Left ventricle myocardium superior (tissue), 1 donor: ENCODE results near the gene PSMB1. TPM values are rescaled to one million over a fixed set of nuclear protein-coding genes. Genes with fewer than 3 reads are reported as not detected.

Experiments used
- ATAC-seq: fragments of 200-7000 bp; cut with Tn5 transposase; one replicate; pipeline ENCODE4 v1.9.1; 2020; ENCODE audit warnings: mild to moderate bottlenecking, moderate library complexity
- DNase-seq: peaks from one replicate; pipeline ENCODE4 v3.0.0-alpha.2; 2020
- intact Hi-C: fragments of 100-400 bp; cut with micrococcal nuclease; formaldehyde crosslinking; loops from one replicate; pipeline ENCODE4 v1.11.0; 2022
- long read RNA-seq: library from polyadenylated mRNA; unstranded; transcript quantifications from one replicate; pipeline ENCODE4 v2.0.0, GENCODE V29; 2021
- total RNA-seq: library from RNA; stranded (reverse); fragmentation: NEBNext Ultra II Directional; extraction: Animal tissue kit (Norgen Biotek cat#: 25700); gene quantifications from one replicate; pipeline ENCODE4 v1.2.1, GENCODE V29; 2021
- donor health status: DM: no; HTN: yes; CAD: no; lungs with severe emphysema.

PSMB1 gene
- 138 TPM for total RNA-seq
- long read RNA-seq, transcript PSMB1-201 (6 exons, 928 nt): major isoform, 104 of 149 reads
- long read RNA-seq, partial matches to known transcripts: 37 of 149 reads
- long read RNA-seq, other reads (novel, unspliced or antisense): 7 of 149 reads

DNA sequence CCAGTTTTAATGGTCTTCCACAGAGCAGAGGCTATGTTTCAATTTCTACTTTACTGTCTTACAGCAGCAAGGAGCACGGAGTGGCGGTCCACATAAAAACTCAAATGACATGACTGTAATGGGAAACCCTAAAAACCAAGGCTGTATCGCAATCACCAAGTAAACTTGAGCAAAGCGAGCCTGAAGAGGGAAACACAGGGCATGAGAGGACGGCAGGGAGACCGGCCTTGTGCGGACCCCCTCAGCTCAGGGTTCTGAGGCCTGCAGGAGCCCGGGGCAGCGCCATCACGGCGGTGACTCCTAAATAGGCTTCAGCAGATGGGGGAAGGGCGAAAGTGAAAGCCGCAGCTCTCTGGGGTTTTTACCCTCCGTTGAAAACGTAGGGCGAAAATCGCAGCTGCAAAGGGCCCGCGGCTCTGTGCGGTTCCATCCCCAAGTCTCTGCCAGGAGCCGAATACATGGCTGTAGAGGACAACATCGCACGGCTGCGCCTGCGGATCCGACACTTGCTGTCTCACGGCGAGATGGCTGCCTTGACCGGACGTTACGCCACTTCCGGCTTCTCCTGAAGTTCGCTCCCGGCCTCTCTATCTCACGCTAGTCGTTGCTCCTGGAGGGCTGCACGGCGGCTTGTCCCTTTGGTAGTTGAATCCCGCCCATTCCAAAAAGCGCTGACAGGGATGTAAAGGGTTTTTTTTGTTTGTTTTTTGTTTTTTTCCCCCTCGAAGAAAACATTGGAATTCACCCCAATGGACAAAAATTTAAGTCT is at the start of gene PSMB1:
Gene PSMB1 (minus strand): TSS at position 543 of the 769 bp plus-strand sequence. CDS start 65 bp downstream, at position 478.
- intact Hi-C loops: no loop called here
- DNase-seq (peak; percentile 94), ATAC-seq (peak; percentile 92)

- DNase-seq: no peak
- ATAC-seq: no peak
- intact Hi-C loops: no loop called here
Observed at GRCh38 chr6:170597278-170597677, 44.2 kb upstream of the PSMB1 start.

DNA sequence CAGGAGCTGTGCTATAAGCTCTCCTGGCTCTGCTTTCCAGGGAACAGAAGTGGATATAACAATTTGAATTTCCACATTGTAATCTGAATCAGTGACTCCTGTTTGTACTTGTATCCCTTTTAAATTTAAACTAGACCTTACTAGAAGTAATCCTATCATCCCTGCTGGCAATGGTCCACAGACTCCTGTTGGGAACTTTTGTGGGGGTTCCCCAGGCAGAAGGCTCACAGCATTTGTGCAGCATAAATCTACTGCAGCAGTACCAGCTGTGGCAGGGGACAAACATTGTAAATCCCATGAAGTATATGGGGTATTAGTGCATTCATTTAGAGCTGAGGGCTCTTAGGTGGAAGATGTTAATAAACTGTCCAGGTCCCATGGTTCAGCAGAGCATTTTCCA is 43.3 kb upstream of the PSMB1 start:
- ATAC-seq: no peak
- intact Hi-C loops: no loop called here
- no peak for DNase-seq

DNA sequence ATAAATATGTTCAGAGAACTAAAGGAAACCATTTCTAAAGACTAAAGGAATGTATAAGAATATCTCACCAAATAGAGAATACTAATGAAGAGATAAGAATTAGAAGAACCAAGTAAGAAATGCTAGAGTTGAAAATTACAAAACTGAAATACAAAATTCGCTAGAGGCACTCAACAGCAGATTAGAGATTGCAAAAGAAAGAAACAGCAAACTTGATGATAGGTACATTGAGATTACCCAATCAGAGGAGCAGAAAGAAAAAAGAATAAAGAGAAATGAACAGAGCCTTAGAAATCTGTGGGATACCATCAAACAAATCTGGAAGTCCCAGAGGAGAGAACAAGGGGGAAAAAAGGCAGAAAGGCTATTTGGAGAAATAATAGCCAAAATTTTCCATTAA is 37.6 kb upstream of the PSMB1 start:
- DNase-seq (no peak), ATAC-seq (no peak)
- intact Hi-C loops: no loop called here

GRCh38 chr6:170584954-170585498 is 31.9 kb upstream of the PSMB1 start:
- intact Hi-C loops: no loop called here
- DNase-seq: no peak
- ATAC-seq: no peak

DNA sequence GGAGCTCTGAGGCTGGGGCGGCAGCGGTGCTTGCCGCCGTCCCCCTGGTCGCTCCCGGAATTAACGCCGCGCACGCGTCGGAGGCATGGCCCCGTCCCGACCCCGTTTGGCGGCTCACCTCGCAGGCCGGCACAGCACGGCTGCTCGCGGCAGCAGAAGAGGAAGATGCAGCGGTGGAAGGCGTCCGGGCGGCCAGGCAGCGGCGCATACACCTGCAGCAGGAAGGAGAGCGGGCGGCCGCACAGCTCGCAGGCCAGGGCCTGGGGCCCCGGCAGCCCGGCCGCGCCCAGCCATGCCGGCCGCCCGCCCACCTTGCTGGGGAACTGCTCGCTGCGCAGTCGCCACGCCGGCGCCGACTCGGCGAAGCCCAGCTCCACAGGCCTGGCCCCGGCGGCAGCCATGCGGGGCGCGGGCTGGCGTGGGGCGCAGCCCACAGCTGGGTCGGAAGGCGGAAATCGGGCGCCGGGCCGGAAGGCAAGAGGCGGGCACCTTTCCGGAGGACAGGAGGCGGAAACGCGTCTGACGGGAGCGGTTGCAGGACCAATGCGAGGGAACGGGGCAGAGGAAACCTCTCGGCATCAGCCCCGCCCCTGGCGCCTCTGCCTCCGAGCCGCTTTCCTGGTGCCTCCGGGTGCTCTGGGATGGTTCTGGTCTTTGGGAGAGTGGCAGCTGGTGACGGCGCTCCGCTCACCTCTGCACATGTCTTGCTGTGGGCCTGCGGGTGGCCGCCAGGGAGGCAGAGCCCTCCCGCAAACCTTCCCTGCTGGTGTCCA is 31.3 kb upstream of the PSMB1 start, which contains the start of gene PDCD2:
Gene PDCD2 (minus strand): TSS at position 457 of the 773 bp plus-strand sequence. CDS start 56 bp downstream, at position 401.
- peak; percentile 95 for DNase-seq
- intact Hi-C loops: no loop called here
- peak; percentile 98 for ATAC-seq

GRCh38 chr6:170583756-170584180 is 30.7 kb upstream of the PSMB1 start:
- intact Hi-C loops: no loop called here
- no peak for DNase-seq
- no peak for ATAC-seq

GRCh38 chr6:170578909-170579308 is 25.8 kb upstream of the PSMB1 start:
- intact Hi-C loops: no loop called here
- ATAC-seq (no peak), DNase-seq (no peak)

- intact Hi-C loops: no loop called here
- ATAC-seq (no peak), DNase-seq (no peak)
Observed at GRCh38 chr6:170575250-170575649, 22.1 kb upstream of the PSMB1 start.

DNA sequence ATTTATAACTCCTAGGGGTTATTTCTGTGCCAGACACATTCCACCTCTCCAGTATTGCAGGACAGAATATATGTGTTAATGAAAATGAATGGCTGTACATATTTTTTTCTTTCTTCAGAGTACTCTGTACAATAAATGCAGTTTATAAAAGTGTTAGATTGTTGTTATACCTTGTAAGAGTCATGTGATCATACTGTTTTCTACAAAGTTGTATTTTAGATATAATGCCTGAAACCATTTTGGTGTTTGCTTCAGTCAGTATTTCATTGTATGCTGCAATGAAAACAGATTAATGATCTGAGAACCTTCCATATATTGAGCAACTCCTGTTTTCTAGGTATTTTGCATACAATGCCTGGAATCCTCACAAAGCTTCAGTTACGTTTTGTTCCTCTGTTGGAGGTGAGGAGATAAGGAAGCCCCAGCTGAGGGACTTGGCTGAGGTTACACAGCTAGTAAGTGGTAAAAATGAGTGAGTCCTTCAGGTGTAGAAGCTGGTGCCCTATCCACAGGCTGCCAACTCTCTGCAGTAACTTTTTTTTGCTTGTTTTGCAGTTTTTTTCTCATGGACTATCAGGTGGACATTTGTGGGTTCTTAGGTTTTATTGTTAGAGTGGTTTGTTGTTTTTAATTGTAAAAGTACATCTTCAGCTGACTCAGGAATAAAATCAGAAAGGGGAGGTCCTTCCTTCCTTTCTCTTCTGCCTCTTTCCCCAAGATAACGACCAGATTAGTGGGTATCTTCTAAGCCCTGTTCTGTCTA is 19.8 kb upstream of the PSMB1 start:
- DNase-seq (no peak), ATAC-seq (no peak)
- intact Hi-C loops: no loop called here

DNA sequence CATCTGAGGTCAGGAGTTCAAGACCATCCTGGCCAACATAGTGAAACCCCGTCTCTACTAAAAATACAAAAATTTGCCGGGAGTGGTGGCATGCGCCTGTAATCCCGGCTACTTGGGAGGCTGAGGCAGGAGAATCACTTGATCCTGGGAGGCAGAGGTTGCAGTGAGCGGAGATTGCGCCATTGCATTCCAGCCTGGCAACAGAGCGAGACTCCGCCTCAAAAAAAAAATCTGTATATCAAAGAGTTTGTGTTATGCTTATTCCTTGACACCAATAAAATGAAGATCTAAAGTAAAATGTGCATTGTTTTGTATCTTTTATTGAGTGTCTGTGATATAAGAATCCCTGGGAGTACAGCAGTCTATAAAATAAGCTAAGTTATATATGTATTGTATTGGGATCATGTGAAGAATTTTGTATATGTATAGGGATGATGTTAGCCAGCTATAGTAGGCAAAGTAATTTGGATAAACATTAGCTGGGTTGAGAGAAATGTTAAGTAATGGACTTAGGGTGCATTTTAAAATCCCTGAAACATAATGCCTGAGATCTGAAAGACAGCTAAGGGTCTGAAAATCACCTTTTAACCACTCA is 11.9 kb upstream of the PSMB1 start:
- ATAC-seq (no peak), DNase-seq (no peak)
- intact Hi-C loops: no loop called here

DNA sequence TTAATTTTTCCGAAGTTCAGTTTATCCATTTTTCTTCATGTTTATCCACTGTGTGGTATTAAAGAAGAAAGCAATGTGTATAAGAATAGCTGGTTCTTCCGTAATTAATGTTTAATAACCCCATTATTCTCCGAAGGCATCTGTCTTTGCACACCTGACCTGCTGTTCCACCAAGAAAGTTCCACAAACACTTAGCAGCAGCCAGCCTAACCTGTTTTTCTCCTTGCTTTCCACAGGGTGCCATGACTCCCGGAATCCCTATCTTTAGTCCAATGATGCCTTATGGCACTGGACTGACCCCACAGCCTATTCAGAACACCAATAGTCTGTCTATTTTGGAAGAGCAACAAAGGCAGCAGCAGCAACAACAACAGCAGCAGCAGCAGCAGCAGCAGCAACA is 8.4 kb upstream of the PSMB1 start:
- intact Hi-C loops: no loop called here

GRCh38 chr6:170555305-170555704 is 2.2 kb upstream of the PSMB1 start:
- intact Hi-C loops: no loop called here
- DNase-seq (no peak), ATAC-seq (no peak)

More for the DNA sequence above, 8.4 kb upstream of the PSMB1 start:
- DNase-seq: no peak
- ATAC-seq: no peak

DNA sequence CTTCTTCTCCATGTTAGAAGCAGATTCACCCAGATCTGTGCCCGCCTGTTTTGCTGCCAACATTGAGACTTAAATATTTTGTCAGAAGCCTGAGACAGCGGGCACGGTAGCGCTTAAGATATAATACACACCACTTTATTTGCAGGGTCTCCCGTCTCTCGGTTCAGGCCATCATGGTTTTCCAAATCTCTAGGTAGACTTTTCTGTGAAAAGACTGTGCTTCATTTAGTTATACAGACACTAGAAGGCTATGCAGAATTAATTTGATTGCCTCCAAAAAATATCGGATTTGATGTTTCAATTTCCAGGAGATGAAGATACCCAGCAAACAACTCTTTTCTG is 1.7 kb upstream of the PSMB1 start:
- DNase-seq (no peak), ATAC-seq (no peak)
- intact Hi-C loops: no loop called here

GRCh38 chr6:170554013-170554795 is 1.1 kb upstream of the PSMB1 start, which contains the start of gene TBP:
Gene TBP, plus strand, starts transcription at chr6:170554369. Its CDS starts 2,661 bp downstream, at chr6:170557030.
- peak; percentile 97 for DNase-seq
- ATAC-seq: peak; percentile 97
- intact Hi-C loops: no loop called here

DNA sequence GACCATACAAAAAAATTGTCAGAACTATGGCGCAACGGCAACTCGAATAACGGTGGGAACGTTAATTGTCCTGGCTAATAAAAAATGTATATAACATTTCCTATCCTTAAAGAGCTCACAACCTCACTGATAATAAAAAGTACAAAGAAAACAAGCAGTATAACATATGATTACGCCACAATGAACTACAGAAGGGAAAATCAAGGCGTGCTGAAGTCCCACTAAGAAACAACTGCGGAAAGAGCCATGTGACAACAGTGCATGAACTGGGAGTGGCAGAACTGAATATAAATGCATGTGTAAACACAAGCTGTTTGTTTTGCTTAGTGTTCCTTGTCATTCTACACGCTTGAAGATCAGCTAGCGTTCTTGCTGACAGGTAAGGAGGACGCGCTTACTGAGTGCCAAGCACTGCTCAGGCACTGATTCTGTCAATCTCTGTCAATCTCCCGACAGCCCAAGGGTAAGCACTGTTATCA is 466 bp upstream of the PSMB1 start:
- intact Hi-C loops: no loop called here
- ATAC-seq (peak; percentile 54), DNase-seq (no peak)

GRCh38 chr6:170545405-170545804 is 7.7 kb downstream of the PSMB1 start:
- DNase-seq (no peak), ATAC-seq (peak; percentile 81)

More at GRCh38 chr6:170545405-170545804, 7.7 kb downstream of the PSMB1 start:
- intact Hi-C loops: no loop called here
